ENCODE measurements around the gene AK4.
"Not testable (repeated sequence)": the region's sequence is repeated elsewhere in the genome, so short reads cannot be mapped to it uniquely, and the experiment has no call there.

AK4 gene

DNA sequence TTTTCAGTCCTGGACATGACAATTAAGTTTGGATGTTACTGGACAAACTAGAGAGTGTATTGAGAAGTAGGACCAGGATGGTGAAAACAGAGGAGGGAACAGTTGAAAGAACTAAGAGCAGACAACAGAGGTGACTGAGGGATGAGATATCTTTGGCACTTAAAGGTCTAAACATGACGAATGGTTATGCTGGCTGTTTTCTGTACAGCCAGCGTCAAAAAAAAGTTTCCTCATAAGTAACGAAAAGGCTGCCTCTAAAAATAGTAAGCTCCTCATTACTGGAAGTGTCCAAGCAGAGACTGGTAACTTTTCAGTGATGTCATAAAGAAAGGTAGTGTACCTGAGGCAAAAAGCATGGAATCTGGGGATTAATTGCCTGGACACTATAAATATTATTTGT lies 35.2 kb upstream of the AK4 start:
- no peaks in the 10 kb centered on the region for H3K36me3 Mint-ChIP-seq (ENCODE audit: low read depth)
- no peaks in the 10 kb centered on the region for H3K27me3 Mint-ChIP-seq (ENCODE audit: low read depth)
- H3K27ac Mint-ChIP-seq: peak overlapping the region in 1 of 3 experiments; percentile 28
- H3K9me3 Mint-ChIP-seq: peaks cover 2% of the 10 kb centered on the region
- TF ChIP-seq, protein P1, sequence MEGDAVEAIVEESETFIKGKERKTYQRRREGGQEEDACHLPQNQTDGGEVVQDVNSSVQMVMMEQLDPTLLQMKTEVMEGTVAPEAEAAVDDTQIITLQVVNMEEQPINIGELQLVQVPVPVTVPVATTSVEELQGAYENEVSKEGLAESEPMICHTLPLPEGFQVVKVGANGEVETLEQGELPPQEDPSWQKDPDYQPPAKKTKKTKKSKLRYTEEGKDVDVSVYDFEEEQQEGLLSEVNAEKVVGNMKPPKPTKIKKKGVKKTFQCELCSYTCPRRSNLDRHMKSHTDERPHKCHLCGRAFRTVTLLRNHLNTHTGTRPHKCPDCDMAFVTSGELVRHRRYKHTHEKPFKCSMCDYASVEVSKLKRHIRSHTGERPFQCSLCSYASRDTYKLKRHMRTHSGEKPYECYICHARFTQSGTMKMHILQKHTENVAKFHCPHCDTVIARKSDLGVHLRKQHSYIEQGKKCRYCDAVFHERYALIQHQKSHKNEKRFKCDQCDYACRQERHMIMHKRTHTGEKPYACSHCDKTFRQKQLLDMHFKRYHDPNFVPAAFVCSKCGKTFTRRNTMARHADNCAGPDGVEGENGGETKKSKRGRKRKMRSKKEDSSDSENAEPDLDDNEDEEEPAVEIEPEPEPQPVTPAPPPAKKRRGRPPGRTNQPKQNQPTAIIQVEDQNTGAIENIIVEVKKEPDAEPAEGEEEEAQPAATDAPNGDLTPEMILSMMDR (IDR thresholded peaks at IDR 0.05; ENCODE audit: unreplicated experiment in 3 of 3): no peak
- H3K4me3 Mint-ChIP-seq: no peak overlapping the region
- H3K4me1 Mint-ChIP-seq: peaks cover 29% of the 10 kb centered on the region

DNA sequence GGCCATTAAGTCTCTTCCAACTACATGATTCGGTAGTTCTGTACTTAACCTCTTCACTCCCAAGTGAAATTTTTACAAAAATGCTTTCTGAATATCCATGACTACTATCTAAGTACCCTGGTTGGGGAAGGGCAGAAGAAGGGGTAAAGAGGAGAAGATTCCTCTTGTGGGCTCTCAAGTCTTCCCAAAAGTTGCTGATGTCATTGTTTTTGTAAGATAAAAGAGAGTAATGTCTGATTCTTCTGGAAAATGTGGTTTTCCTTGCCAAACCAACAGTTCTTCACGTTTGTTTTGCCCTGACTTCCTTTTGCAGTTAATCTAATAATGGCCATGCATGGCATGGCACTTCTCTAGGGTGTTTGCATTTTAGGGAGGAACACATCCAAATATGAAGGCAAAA lies 34.7 kb upstream of the AK4 start:
- Mint-ChIP-seq H3K9me3 (peaks cover 2% of the 10 kb centered on the region), H3K36me3 (ENCODE audit: low read depth) (no peaks in the 10 kb centered on the region), H3K27me3 (ENCODE audit: low read depth) (no peaks in the 10 kb centered on the region), H3K27ac (peak overlapping the region in 1 of 3 experiments; percentile 19), H3K4me3 (no peak overlapping the region), H3K4me1 (peaks cover 29% of the 10 kb centered on the region)
- TF ChIP-seq, protein P1 (IDR thresholded peaks at IDR 0.05; ENCODE audit: unreplicated experiment in 3 of 3): no peak

GRCh38 chr1:65114322-65114721 lies 33.7 kb upstream of the AK4 start:
- Mint-ChIP-seq H3K4me1 (peaks cover 29% of the 10 kb centered on the region), H3K36me3 (ENCODE audit: low read depth) (no peaks in the 10 kb centered on the region), H3K9me3 (peaks cover 5% of the 10 kb centered on the region), H3K27me3 (ENCODE audit: low read depth) (no peaks in the 10 kb centered on the region), H3K27ac (peak overlapping the region; percentile 79 to 92 (median 82)), H3K4me3 (no peak overlapping the region)
- TF ChIP-seq, protein P1 (IDR thresholded peaks at IDR 0.05; ENCODE audit: unreplicated experiment in 3 of 3): no peak

- TF ChIP-seq, protein P1 (IDR thresholded peaks at IDR 0.05; ENCODE audit: unreplicated experiment in 3 of 3): no peak
- H3K9me3 Mint-ChIP-seq: peaks cover 6% of the 10 kb centered on the region
- H3K27ac Mint-ChIP-seq: no peak overlapping the region
- H3K4me3 Mint-ChIP-seq: no peak overlapping the region
- no peaks in the 10 kb centered on the region for H3K36me3 Mint-ChIP-seq (ENCODE audit: low read depth)
- peaks cover 8% of the 10 kb centered on the region for H3K4me1 Mint-ChIP-seq
- H3K27me3 Mint-ChIP-seq (ENCODE audit: low read depth): peaks cover 4% of the 10 kb centered on the region
These were observed 28.1 kb upstream of the AK4 start for GRCh38 chr1:65119951-65120350.

GRCh38 chr1:65129104-65129503 lies 18.9 kb upstream of the AK4 start:
- not testable (repeated sequence) for H3K4me3 Mint-ChIP-seq; H3K27ac Mint-ChIP-seq; H3K9me3 Mint-ChIP-seq; H3K4me1 Mint-ChIP-seq; H3K36me3 Mint-ChIP-seq (ENCODE audit: low read depth)
- H3K27me3 Mint-ChIP-seq (ENCODE audit: low read depth): peaks cover 11% of the 10 kb centered on the region

GRCh38 chr1:65138524-65138923 lies 9.5 kb upstream of the AK4 start:
- TF ChIP-seq, protein P1 (IDR thresholded peaks at IDR 0.05; ENCODE audit: unreplicated experiment in 3 of 3): no peak
- H3K4me3 Mint-ChIP-seq: no peak overlapping the region
- no peak overlapping the region for H3K27ac Mint-ChIP-seq
- peaks cover 5% of the 10 kb centered on the region for H3K4me1 Mint-ChIP-seq
- H3K27me3 Mint-ChIP-seq (ENCODE audit: low read depth): peaks cover under 1% of the 10 kb centered on the region
- H3K36me3 Mint-ChIP-seq (ENCODE audit: low read depth): no peaks in the 10 kb centered on the region
- H3K9me3 Mint-ChIP-seq: no peaks in the 10 kb centered on the region

DNA sequence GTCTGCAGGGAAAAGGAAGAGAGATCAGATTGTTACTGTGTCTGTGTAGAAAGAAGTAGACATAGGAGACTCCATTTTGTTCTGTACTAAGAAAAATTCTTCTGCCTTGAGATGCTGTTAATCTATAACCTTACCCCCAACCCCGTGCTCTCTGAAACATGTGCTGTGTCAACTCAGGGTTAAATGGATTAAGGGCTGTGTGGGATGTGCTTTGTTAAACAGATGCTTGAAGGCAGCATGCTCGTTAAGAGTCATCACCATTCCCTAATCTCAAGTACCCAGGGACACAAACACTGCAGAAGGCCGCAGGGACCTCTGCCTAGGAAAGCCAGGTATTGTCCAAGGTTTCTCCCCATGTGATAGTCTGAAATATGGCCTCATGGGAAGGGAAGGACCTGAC lies 8.2 kb upstream of the AK4 start:
- not testable (repeated sequence) for H3K9me3 Mint-ChIP-seq; H3K27me3 Mint-ChIP-seq (ENCODE audit: low read depth); H3K4me3 Mint-ChIP-seq; H3K4me1 Mint-ChIP-seq; H3K36me3 Mint-ChIP-seq (ENCODE audit: low read depth)
- peak overlapping the region in 1 of 3 experiments; percentile 66 for H3K27ac Mint-ChIP-seq
